ENCODE results near the gene KCNJ13. TPM values are rescaled to one million over a fixed set of nuclear protein-coding genes. Genes with fewer than 3 reads are reported as not detected.
A peak's percentile ranks its signal among the peaks of the same experiment; 100 is the strongest.

KCNJ13 gene
- total and polyA plus RNA-seq, 12 donors, result not detected

DNA sequence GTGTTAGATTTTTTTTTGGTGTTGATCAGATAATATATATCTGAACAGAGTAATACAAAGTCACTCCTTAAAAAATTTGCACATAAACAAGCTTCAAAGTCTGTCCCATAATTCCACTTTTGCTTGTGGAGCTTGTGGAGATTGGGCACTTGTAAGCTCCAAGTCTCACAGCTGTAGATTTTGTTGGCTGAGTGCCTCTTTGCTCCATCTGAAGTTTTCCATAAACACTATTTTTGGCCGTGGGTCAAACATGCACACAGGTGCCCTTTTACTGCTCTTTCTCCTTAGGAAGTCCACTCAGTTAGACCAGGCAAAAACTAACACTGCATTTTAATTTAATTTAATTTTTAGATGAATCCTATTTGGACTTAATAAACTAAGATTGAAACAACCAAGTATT is 3.6 kb upstream of the KCNJ13 start:
- no peak overlapping the region for H3K4me3 ChIP-seq
- DNase-seq, result peak in 1 of 2 donors; percentile 6
- peaks cover 0 to 11% (median 0%) of the 10 kb centered on the region in 9 donors for H3K4me1 ChIP-seq
- peaks cover 0 to 55% (median 4%) of the 10 kb centered on the region in 9 donors for H3K36me3 ChIP-seq
- WGBS, 2 donors, result 38 to 42% methylated on average over 1 of the region's 1 CpG
- intact Hi-C loops (cut with DNase I), result no loop called here
- H3K27ac ChIP-seq, result no peak overlapping the region
- no peak for ATAC-seq
- no peaks in the 10 kb centered on the region for H3K27me3 ChIP-seq
- TF ChIP-seq, protein P1, sequence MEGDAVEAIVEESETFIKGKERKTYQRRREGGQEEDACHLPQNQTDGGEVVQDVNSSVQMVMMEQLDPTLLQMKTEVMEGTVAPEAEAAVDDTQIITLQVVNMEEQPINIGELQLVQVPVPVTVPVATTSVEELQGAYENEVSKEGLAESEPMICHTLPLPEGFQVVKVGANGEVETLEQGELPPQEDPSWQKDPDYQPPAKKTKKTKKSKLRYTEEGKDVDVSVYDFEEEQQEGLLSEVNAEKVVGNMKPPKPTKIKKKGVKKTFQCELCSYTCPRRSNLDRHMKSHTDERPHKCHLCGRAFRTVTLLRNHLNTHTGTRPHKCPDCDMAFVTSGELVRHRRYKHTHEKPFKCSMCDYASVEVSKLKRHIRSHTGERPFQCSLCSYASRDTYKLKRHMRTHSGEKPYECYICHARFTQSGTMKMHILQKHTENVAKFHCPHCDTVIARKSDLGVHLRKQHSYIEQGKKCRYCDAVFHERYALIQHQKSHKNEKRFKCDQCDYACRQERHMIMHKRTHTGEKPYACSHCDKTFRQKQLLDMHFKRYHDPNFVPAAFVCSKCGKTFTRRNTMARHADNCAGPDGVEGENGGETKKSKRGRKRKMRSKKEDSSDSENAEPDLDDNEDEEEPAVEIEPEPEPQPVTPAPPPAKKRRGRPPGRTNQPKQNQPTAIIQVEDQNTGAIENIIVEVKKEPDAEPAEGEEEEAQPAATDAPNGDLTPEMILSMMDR (IDR thresholded peaks at IDR 0.05), result no peak
- no peaks in the 10 kb centered on the region for H3K9me3 ChIP-seq

DNA sequence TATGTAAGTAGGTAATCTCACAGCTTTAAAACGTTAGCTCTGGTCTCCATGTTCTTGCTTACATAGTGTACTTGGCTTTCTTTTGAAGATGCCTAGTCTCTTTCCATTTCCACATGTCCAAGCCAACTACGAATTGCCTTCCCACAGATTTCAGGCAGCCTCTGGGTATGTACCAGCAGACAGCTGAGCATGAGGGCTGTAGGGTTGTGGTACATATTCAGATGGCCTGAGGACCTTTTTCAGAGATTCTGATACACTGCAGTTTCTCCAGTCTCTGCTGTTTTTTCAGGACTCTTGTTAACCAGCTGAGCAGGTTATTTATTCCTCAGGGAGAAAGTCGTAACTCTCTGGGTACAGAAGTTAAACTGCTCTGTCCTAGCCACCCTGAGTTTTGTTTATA is 3.1 kb upstream of the KCNJ13 start:
- ATAC-seq (peak in 1 of 8 donors; percentile 37), DNase-seq (no peak)
- peaks cover 0 to 11% (median 0%) of the 10 kb centered on the region in 9 donors for H3K4me1 ChIP-seq
- peaks cover 0 to 55% (median 5%) of the 10 kb centered on the region in 9 donors for H3K36me3 ChIP-seq
- H3K27ac ChIP-seq, result no peak overlapping the region
- no peaks in the 10 kb centered on the region for H3K9me3 ChIP-seq
- 69 to 72% methylated on average over 3 of the region's 3 CpGs for WGBS, 2 donors
- no peaks in the 10 kb centered on the region for H3K27me3 ChIP-seq
- TF ChIP-seq, protein P1 (IDR thresholded peaks at IDR 0.05), result no peak
- H3K4me3 ChIP-seq, result no peak overlapping the region
- intact Hi-C loops (cut with DNase I), result no loop called here

DNA sequence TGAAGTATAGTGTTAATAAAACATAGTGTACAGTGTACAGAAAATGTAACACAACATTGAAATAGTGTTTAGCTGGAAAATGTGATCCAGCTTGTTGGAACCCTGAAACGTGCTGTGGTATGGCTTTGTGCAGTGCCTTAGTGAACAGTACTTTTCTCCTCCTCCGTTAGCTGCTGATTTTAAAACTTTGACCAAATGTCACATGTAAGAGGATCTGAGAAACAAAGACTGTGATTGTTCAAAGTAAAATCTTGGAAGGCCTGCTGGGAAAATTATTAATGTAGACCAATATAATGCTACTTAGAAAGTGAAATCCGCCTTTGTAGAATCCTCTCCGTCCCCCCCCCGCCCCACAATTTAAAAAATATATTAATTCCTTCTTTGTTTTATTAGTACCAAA is 911 bp upstream of the KCNJ13 start:
- Histone ChIP-seq H3K9me3 (no peaks in the 10 kb centered on the region), H3K27ac (no peak overlapping the region), H3K36me3 (peaks cover 0 to 64% (median 6%) of the 10 kb centered on the region in 9 donors), H3K27me3 (no peaks in the 10 kb centered on the region), H3K4me3 (no peak overlapping the region), H3K4me1 (peaks cover 0 to 11% (median 0%) of the 10 kb centered on the region in 9 donors)
- TF ChIP-seq, protein P1 (IDR thresholded peaks at IDR 0.05), result no peak
- no peak for DNase-seq
- intact Hi-C loops (cut with DNase I), result no loop called here
- WGBS, 2 donors, result 85 to 92% methylated on average over 5 of the region's 5 CpGs
- ATAC-seq, result no peak

DNA sequence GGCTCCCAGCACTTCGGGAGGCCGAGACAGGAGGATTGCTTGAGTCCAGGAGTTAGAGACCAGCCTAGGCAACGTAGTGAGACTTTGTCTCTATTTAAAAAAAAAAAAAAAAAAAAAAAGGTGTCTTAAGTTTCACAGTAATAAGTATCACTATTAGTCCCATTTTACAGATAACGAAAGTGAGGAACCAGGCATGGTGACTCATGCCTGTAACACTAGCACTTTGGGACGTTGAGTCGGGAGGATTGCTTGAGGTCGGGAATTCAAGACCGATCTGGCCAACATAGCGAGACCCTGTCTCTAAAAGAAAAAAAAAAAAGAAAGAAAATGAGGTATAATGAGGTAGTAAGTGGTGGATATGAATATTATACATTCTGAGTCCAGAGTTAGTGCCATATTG is 2.5 kb downstream of the KCNJ13 start:
- 97 to 99% methylated on average over 9 of the region's 9 CpGs for WGBS, 2 donors
- DNase-seq (no peak), ATAC-seq (no peak)
- Histone ChIP-seq H3K4me1 (peaks cover 0 to 4% (median 0%) of the 10 kb centered on the region in 9 donors), H3K27me3 (no peaks in the 10 kb centered on the region), H3K27ac (no peak overlapping the region), H3K4me3 (no peak overlapping the region), H3K36me3 (peaks cover 0 to 82% (median 12%) of the 10 kb centered on the region in 9 donors), H3K9me3 (no peaks in the 10 kb centered on the region)
- TF ChIP-seq, protein P1 (IDR thresholded peaks at IDR 0.05), result no peak
- intact Hi-C loops (cut with DNase I), result no loop called here
